PC-9 (cell line): ENCODE results near the gene SPOCK2.

Source experiments
- EZH2 ChIP-seq: fragments of 200-600 bp; sonication (generic); IDR thresholded peaks from 2 replicates; pipeline ENCODE4 v1.8.0; 2017; ENCODE audit warnings: antibody characterized with exemption, low read depth
- TF ChIP-seq, protein P1 (sequence below): fragments of 200-600 bp; sonication (generic); conservative IDR thresholded peaks from 2 replicates; pipeline ENCODE4 v1.6.1; 2017; ENCODE audit warnings: mixed run types, antibody characterized with exemption, mild to moderate bottlenecking, moderate library complexity

DNA sequence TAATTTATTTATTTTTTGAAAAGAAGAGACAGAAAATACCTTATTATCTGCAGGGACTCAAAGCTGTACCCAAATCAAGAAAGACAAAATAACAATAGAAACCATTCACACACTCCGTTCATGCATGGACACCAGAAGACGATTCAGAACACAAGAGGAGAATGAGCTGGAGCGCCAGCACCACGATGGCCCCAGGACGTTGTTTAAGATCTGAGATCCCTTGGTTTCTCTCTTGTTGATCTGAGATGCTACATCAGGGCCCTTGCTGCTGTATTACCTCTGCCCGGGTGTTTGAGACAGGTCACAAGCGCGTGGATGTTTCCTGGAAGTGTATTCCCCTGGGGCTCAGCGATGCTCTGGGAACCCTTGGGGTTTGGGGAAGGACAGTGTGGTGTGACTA lies 77.3 kb downstream of the SPOCK2 start:
- TF ChIP-seq, protein P1, sequence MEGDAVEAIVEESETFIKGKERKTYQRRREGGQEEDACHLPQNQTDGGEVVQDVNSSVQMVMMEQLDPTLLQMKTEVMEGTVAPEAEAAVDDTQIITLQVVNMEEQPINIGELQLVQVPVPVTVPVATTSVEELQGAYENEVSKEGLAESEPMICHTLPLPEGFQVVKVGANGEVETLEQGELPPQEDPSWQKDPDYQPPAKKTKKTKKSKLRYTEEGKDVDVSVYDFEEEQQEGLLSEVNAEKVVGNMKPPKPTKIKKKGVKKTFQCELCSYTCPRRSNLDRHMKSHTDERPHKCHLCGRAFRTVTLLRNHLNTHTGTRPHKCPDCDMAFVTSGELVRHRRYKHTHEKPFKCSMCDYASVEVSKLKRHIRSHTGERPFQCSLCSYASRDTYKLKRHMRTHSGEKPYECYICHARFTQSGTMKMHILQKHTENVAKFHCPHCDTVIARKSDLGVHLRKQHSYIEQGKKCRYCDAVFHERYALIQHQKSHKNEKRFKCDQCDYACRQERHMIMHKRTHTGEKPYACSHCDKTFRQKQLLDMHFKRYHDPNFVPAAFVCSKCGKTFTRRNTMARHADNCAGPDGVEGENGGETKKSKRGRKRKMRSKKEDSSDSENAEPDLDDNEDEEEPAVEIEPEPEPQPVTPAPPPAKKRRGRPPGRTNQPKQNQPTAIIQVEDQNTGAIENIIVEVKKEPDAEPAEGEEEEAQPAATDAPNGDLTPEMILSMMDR = no peak
- TF ChIP-seq EZH2 = no peak
